GM19328 (cell line): ENCODE results near the gene AAGAB.

Experiments
- ATAC-seq: cut with Tn5 transposase; IDR thresholded peaks from one replicate; pipeline ENCODE4 v1.9.1; 2021; ENCODE audit warnings: mild to moderate bottlenecking, moderate library complexity; ENCODE audit not compliant: unreplicated experiment

Gene AAGAB

DNA sequence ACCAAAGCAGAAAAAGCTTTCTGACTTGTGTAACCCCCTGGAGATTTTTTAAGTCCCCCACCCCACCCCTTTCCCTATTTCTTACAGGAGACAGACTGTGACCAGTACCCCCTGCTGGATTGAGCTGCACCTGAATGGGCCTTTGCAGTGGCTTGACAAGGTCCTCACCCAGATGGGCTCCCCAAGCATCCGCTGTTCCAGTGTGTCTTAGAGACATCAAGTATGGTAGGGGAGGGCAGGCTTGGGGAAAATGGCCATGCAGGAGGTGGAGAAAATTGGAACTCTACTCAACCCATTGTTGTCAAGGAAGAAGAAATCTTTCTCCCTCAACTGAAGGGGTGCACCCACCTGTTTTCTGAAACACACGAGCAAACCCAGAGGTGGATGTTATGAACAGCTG is 64.1 kb downstream of the AAGAB start:
- no peak for ATAC-seq

DNA sequence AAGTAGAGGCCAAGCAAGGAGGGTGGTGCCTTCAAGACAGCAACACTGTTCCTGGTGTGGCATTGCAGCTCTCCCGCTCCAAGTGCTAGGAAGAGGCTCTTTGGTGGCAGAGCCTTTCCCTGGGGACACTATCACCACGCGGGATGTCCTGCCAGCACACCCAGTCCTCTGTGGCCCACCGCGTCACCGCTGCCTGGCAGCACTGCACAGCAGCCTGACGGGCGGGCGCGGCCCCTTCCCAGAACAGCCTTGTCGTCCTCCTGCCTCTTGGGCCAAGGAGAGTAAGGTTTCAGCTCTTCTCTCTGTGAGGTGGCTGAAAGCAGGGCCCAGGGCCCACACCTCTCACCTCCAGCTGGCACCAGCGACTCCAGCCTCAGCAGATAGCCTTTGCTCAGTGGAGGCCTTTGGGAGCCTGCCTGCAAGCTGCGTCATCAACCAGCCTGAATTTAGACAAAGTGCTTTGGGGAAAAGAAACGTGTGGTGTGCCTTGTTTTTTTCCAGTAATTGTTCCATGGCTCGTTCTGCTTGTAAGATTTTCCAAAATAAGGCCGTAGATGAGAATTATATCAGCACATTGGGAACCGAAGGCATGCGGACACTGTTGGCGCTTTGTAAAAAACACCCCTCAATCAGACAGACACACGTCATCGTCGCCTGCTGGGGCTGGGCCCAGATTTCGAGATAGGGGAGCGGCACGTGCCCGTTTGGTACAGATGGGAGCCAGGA is 65.0 kb downstream of the AAGAB start:
- no peak for ATAC-seq

GRCh38 chr15:67188551-67189218 is 65.8 kb downstream of the AAGAB start:
- no peak for ATAC-seq

DNA sequence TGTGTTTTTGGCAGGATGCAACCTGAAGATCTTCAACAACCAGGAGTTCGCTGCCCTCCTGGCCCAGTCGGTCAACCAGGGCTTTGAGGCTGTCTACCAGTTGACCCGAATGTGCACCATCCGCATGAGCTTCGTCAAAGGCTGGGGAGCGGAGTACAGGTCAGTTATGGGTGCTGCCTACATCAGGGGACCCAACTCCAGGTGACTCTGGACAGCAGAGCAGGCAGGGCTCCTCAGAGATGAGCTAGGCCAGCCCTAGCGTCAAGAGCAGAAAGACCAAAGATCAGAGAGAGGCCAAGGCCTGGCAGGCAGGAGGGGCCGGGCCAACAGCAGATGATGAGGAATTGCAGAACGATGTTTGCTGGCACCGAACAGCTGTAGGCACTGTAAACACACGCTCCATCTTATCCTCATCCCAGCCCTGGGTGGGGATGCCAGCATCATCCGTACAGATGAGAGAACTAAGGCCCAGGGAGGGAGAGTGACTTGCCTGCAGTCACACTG is 67.1 kb downstream of the AAGAB start:
- ATAC-seq, result no peak

GRCh38 chr15:67186688-67187087 is 67.8 kb downstream of the AAGAB start:
- no peak for ATAC-seq

GRCh38 chr15:67186226-67186649 is 68.2 kb downstream of the AAGAB start:
- no peak for ATAC-seq

GRCh38 chr15:67185621-67186225 is 68.7 kb downstream of the AAGAB start:
- ATAC-seq, result no peak

DNA sequence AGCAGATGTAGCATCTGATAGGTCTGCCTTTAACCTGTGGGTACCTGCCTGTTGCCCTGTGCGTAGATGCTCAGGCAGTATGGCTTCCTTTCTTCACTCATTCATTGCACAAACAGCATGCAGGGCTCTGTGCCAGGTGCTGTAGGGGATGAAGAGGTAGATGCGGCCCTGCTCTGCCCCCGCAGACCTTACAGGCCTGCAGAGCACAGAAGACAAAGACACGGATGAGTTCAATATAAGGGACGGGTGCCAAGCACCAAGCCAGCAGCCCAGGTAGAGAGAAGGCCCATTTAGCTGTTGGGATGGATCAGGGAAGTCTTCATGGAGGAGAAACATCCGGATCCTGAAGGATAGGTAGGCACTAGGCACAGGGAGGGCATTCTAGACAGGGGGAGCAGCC is 69.4 kb downstream of the AAGAB start:
- no peak for ATAC-seq

DNA sequence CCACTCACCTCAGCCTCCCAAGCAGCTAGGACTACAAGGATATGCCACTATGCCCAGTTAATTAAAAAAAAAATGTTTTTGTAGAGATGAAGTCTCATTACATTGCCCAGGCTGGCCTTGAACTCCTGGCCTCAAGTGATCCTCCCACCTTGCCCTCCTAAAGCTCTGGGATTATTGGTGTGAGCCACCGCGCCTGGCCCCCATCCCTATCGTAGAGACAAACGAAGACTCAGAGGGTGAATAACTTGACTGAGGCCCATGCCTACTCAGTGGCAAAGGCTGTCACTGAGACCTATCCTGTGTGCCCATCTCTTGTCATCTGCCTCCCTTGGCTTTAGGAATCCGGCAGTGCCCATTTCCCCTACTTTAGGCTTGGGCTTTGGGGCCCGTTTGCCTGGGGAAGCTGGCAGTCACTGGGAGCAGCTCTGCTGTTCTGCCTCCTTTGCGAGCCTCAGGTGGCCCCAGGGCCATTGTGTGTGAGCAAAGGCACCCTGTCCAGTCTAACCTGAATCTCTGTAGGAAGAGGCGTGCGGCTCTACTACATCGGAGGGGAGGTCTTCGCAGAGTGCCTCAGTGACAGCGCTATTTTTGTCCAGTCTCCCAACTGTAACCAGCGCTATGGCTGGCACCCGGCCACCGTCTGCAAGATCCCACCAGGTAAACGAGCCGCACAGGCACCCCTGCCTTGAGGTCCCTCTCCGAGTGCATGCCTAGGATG is 70.1 kb downstream of the AAGAB start:
- no peak for ATAC-seq

DNA sequence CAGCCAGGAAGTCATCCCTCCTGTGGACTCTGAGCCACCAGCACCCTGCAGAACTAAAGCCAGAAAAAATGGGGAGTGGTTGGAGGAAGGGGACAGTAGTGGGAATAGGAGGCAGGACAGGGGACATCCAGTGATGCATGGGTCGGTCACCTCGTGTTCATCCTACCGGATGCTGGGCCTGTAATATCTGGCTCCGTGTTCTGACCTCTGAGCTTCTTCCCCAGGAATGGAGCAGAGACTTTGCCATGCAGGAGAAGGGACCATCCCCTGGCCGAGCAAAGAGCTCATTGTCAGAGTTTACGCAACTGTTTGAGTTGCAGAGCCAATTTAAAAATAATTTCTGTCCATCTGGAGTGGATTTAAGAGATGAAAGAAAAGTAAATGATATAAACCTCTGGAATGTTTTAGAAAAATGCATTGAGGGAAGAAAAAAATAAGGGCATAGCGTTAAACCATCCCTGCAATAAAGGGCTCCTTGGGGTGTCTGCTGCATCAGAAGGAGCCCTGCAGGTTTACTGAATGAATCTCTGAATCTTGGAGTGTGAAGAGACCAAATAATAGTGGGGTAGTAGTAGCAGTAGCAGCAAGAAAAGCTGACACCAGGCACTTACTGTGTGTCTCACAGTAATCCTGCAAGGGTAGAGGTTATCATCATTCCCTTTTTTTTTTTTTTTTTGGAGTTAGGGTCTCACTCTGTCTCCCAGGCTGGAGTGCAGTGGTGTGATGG is 70.9 kb downstream of the AAGAB start:
- no peak for ATAC-seq

- ATAC-seq, result no peak
Measured at GRCh38 chr15:67181221-67181639, 73.2 kb downstream of the AAGAB start.

DNA sequence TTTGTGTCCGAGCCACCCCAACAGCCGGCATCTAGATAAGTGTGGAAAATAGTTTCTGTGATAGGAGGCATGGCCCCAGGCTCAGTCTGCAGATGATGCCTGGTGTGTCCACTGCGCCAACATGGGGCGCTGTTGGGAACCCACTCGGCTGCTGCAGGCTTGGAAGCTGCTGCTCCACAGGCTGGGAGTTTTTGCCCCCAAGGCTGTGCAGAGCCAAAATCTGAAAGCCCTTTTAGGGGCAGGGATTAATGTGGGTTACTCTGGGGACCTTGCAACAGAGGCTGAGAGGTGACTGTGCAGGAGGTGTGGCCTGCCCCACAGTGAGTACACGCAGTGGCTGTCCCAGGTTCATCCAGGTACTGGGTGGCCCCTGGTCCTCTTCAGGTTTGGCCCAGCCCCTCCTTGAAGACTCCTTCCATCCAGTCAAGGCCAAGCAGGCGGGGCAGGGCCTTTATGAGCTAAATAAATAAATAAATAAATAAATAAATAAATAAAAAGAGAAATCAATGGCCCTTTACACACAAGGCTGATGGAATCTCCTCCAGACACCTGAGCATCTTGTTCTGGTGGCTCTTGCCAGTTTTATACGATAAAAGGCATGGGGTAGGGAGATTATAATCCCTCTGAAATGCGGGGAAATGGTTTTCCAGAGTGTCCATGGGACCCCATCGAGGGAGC is 73.8 kb downstream of the AAGAB start:
- no peak for ATAC-seq

GRCh38 chr15:67180035-67180434 is 74.4 kb downstream of the AAGAB start:
- ATAC-seq, result no peak

DNA sequence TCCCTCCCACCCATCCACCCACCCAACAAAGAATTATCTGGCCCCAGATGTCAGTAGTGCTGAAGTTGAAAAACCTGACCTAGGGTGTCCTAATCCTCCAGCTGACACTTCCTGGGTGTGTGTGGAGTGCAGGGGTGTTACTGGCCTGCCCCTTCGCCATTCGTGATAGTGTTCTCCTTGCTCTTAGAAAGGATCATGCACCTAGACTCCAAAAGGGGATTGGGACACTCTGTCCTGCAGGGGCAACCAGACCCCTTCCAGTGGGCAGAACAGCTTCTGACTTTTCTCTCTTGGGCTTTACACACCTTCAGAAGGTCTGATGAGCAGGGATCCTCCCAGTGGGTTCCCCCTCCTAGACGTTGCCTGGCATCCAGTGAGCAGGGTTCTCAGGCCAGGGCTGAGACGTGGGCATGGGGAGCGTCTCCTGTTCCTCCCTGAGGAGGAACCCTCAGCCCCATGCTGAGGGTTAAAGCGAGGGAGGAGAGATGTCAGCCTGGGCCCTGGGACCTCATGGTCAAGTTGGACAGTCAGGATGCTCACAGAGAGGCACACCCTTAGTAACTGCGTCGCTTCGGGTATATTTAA is 75.0 kb downstream of the AAGAB start:
- no peak for ATAC-seq

DNA sequence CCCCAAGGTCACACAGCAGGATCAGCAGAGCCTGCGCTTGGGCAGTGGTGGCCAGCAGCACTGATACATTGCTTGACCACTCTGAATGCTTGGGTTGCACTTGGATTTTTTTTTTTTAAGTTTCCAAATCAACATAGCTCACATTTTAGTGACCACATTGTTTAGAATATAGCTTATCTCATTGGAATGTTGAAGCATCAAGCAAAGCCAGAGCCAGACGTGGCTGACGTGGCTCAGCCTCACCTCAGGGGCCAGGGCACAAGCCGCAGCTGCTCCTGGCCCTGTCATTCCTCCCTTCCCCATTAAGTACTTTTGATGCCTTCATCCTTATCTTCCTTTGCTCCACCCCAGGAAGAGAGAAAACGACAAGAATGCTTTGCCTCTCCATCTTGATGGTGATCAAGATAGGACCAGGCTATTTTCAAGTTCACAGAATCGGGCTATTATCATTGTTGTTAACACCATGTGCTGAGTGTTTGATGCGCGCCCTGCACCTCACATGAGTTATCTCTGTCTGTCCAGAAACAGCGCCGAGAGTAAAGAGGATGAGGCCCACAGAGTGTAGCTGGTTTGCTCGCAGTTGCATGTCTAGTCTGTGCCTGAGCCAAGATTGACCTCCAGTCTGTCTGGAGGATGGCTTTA is 75.8 kb downstream of the AAGAB start:
- ATAC-seq, result no peak

DNA sequence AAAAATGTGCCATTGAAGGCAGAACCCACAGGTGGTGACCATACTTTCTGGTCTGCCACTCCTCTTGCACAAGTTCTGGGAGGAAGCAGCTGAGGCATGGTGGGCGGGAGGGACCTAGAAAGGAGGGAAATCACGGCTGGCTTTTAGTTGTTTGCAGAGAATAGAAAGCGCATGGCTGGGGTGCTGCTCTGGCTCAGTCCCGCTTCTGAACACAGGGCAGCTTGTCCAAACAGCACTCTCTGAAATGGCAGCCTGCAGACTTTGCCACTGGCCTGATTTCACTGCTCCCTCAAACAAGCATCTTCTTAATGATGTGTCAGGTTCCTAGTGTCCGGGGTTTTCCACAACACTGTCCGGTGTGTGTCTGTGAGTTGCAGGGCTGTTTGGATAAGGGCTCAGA is 76.7 kb downstream of the AAGAB start:
- no peak for ATAC-seq

- no peak for ATAC-seq
Measured at GRCh38 chr15:67176195-67176971, 78.1 kb downstream of the AAGAB start.

DNA sequence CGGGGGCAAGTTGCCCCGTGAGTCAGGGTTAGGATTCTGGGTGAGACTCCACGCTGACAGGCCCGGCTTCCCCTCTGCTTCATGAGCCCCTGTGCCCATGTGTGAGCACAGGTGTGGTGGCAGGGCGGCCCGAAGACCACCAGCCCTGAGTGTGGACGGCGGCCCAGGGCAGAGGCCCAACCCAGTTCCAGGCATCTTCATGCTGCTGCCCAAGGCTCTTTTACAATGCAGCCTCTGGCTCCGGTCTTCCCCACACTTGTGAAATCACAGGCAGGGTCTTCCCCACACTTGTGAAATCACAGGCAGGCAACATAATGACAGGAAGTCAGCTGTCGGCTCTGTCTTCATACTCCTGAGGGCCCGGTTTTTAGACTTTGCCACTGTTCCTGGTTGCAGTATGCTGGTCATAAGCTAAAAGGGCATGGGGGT is 78.8 kb downstream of the AAGAB start:
- ATAC-seq, result no peak
